ENCODE data around the gene ATG2A. TPM values are rescaled to one million over a fixed set of nuclear protein-coding genes. Genes with fewer than 3 reads are reported as not detected.

ATG2A gene
- total and polyA plus RNA-seq, 9 of the 15 experiments (the other 6 are each of a cell fraction or from before 2014, with no cell fraction given): 0.25 to 45.9 (median 5.2) TPM

DNA sequence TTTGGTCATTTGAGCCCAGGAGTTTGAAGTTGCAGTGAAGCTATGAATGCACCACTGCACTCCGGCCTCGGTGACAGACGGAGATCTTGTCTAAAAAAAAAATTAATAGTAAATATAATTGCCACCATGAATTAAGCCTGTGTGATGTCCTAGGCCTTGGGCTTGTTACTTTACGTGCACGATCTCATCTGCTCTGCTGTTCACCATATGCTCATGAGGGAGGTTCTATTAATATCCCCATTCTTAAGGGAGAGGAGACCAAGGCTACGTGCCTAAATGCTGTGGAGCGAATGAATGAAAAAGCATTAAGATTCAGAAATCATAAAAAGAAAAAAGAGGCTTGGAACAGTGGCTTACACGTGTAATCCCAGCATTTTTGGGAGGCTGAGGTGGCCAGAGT, 2.6 kb upstream of the ATG2A start (continued):
- TF ChIP-seq, protein P1, sequence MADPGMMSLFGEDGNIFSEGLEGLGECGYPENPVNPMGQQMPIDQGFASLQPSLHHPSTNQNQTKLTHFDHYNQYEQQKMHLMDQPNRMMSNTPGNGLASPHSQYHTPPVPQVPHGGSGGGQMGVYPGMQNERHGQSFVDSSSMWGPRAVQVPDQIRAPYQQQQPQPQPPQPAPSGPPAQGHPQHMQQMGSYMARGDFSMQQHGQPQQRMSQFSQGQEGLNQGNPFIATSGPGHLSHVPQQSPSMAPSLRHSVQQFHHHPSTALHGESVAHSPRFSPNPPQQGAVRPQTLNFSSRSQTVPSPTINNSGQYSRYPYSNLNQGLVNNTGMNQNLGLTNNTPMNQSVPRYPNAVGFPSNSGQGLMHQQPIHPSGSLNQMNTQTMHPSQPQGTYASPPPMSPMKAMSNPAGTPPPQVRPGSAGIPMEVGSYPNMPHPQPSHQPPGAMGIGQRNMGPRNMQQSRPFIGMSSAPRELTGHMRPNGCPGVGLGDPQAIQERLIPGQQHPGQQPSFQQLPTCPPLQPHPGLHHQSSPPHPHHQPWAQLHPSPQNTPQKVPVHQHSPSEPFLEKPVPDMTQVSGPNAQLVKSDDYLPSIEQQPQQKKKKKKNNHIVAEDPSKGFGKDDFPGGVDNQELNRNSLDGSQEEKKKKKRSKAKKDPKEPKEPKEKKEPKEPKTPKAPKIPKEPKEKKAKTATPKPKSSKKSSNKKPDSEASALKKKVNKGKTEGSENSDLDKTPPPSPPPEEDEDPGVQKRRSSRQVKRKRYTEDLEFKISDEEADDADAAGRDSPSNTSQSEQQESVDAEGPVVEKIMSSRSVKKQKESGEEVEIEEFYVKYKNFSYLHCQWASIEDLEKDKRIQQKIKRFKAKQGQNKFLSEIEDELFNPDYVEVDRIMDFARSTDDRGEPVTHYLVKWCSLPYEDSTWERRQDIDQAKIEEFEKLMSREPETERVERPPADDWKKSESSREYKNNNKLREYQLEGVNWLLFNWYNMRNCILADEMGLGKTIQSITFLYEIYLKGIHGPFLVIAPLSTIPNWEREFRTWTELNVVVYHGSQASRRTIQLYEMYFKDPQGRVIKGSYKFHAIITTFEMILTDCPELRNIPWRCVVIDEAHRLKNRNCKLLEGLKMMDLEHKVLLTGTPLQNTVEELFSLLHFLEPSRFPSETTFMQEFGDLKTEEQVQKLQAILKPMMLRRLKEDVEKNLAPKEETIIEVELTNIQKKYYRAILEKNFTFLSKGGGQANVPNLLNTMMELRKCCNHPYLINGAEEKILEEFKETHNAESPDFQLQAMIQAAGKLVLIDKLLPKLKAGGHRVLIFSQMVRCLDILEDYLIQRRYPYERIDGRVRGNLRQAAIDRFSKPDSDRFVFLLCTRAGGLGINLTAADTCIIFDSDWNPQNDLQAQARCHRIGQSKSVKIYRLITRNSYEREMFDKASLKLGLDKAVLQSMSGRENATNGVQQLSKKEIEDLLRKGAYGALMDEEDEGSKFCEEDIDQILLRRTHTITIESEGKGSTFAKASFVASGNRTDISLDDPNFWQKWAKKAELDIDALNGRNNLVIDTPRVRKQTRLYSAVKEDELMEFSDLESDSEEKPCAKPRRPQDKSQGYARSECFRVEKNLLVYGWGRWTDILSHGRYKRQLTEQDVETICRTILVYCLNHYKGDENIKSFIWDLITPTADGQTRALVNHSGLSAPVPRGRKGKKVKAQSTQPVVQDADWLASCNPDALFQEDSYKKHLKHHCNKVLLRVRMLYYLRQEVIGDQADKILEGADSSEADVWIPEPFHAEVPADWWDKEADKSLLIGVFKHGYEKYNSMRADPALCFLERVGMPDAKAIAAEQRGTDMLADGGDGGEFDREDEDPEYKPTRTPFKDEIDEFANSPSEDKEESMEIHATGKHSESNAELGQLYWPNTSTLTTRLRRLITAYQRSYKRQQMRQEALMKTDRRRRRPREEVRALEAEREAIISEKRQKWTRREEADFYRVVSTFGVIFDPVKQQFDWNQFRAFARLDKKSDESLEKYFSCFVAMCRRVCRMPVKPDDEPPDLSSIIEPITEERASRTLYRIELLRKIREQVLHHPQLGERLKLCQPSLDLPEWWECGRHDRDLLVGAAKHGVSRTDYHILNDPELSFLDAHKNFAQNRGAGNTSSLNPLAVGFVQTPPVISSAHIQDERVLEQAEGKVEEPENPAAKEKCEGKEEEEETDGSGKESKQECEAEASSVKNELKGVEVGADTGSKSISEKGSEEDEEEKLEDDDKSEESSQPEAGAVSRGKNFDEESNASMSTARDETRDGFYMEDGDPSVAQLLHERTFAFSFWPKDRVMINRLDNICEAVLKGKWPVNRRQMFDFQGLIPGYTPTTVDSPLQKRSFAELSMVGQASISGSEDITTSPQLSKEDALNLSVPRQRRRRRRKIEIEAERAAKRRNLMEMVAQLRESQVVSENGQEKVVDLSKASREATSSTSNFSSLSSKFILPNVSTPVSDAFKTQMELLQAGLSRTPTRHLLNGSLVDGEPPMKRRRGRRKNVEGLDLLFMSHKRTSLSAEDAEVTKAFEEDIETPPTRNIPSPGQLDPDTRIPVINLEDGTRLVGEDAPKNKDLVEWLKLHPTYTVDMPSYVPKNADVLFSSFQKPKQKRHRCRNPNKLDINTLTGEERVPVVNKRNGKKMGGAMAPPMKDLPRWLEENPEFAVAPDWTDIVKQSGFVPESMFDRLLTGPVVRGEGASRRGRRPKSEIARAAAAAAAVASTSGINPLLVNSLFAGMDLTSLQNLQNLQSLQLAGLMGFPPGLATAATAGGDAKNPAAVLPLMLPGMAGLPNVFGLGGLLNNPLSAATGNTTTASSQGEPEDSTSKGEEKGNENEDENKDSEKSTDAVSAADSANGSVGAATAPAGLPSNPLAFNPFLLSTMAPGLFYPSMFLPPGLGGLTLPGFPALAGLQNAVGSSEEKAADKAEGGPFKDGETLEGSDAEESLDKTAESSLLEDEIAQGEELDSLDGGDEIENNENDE (IDR thresholded peaks at IDR 0.05; ENCODE audit: low read depth, low read length): no peak
- TF ChIP-seq, protein P2, sequence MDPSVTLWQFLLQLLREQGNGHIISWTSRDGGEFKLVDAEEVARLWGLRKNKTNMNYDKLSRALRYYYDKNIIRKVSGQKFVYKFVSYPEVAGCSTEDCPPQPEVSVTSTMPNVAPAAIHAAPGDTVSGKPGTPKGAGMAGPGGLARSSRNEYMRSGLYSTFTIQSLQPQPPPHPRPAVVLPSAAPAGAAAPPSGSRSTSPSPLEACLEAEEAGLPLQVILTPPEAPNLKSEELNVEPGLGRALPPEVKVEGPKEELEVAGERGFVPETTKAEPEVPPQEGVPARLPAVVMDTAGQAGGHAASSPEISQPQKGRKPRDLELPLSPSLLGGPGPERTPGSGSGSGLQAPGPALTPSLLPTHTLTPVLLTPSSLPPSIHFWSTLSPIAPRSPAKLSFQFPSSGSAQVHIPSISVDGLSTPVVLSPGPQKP (CRISPR knock-in tag; IDR thresholded peaks at IDR 0.05): no peak
- TF ChIP-seq, protein P3, sequence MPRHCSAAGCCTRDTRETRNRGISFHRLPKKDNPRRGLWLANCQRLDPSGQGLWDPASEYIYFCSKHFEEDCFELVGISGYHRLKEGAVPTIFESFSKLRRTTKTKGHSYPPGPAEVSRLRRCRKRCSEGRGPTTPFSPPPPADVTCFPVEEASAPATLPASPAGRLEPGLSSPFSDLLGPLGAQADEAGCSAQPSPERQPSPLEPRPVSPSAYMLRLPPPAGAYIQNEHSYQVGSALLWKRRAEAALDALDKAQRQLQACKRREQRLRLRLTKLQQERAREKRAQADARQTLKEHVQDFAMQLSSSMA (CRISPR knock-in tag; IDR thresholded peaks at IDR 0.05): no peak
- TF ChIP-seq, protein P4, sequence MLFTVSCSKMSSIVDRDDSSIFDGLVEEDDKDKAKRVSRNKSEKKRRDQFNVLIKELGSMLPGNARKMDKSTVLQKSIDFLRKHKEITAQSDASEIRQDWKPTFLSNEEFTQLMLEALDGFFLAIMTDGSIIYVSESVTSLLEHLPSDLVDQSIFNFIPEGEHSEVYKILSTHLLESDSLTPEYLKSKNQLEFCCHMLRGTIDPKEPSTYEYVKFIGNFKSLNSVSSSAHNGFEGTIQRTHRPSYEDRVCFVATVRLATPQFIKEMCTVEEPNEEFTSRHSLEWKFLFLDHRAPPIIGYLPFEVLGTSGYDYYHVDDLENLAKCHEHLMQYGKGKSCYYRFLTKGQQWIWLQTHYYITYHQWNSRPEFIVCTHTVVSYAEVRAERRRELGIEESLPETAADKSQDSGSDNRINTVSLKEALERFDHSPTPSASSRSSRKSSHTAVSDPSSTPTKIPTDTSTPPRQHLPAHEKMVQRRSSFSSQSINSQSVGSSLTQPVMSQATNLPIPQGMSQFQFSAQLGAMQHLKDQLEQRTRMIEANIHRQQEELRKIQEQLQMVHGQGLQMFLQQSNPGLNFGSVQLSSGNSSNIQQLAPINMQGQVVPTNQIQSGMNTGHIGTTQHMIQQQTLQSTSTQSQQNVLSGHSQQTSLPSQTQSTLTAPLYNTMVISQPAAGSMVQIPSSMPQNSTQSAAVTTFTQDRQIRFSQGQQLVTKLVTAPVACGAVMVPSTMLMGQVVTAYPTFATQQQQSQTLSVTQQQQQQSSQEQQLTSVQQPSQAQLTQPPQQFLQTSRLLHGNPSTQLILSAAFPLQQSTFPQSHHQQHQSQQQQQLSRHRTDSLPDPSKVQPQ (CRISPR knock-in tag; IDR thresholded peaks at IDR 0.05; ENCODE audit: borderline replicate concordance): no peak

All from K562 (cell line).